Measurements from ENCODE around the gene MVP.
A peak's percentile ranks its signal among the peaks of the same experiment; 100 is the strongest.
"Not testable (repeated sequence)": the region's sequence is repeated elsewhere in the genome, so short reads cannot be mapped to it uniquely, and the experiment has no call there.

The MVP gene

GRCh38 chr16:29820271-29820701 lies at the start of gene MVP:
Gene MVP (plus strand): TSS chr16:29820462. CDS start chr16:29830550, 10,088 bp downstream.
- FAIRE-seq: no peak
- no peak for DNase-seq (ENCODE audit: insufficient read length, low spot score)

- FAIRE-seq; DNase-seq (ENCODE audit: insufficient read length, low spot score): not testable (repeated sequence)
Observed at GRCh38 chr16:29772330-29772729, 47.9 kb upstream of the MVP start.

DNA sequence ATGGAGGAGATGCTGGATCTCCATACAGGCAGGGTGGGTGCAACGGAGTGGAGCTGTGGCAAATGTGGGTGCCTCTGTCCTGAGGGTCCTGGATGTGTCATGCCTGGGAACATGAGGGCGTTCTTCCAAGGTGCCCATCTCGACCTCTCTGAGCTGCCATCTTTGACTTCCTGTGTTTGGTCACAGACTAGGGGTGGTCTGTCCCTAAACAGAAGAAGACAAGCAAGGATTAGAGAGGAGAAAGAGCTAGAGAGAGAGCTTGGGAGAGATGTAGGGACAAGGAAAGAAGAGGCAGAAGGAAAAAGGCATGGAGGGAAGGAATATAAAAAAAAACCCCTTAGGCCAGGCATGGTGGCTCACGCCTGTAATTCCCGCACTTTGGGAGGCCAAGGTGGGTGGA lies 45.5 kb upstream of the MVP start:
- FAIRE-seq: no peak
- no peak for DNase-seq (ENCODE audit: insufficient read length, low spot score)

DNA sequence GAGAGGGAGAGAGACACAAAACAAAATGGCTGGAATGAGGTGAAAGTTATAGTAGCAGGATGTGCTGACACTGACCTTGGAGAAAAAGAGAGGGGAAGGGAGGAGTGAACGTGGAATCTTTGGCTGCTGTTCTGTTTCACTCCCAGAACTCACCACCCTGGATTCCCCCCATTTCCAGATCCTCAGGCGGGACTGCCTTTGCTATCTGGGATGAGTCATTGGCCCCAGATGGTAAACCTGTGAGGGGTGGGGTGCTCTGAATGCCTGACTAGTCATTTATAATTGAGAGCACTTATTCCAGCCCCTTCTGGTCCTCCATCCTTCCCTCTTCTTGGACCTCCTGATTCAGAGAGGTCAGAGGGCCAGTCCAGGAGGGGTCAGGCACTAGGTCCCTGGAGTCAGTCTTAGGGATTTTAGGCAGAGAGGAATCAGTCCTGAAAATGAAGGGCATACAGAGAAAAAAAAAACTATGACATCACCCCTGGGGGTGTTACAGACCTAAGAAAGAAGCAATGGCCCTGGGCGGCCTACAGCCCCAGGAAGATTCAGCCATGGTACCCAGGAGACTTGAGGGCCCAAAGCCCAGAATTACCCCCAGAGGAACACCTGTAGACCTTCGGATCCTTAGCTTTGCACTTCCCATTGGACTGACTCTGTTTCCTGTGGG lies 44.4 kb upstream of the MVP start:
- FAIRE-seq (no peak), DNase-seq (ENCODE audit: insufficient read length, low spot score) (peak; percentile 69)

- DNase-seq (ENCODE audit: insufficient read length, low spot score): no peak
- FAIRE-seq: no peak
Observed at GRCh38 chr16:29777576-29778350, 42.5 kb upstream of the MVP start, which contains the start of gene ZG16. Gene ZG16 (plus strand): TSS chr16:29778256. CDS start chr16:29779267, 1,011 bp downstream.

DNA sequence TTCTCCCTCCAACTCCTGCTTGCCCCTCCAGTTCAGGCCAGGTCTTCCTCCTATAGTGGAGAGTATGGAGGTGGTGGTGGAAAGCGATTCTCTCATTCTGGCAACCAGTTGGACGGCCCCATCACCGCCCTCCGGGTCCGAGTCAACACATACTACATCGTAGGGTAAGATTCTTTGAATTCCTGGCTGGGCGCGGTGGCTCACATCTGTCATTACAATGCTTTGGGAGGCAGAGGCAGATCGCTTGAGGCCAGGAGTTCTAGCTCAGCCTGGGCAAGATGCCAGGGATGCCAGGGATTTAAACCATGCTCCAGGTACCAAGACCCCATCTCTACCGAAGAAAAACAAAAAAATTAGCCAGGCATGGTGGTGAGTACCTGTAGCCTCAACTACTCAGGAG lies 40.8 kb upstream of the MVP start:
- FAIRE-seq: no peak
- no peak for DNase-seq (ENCODE audit: insufficient read length, low spot score)

DNA sequence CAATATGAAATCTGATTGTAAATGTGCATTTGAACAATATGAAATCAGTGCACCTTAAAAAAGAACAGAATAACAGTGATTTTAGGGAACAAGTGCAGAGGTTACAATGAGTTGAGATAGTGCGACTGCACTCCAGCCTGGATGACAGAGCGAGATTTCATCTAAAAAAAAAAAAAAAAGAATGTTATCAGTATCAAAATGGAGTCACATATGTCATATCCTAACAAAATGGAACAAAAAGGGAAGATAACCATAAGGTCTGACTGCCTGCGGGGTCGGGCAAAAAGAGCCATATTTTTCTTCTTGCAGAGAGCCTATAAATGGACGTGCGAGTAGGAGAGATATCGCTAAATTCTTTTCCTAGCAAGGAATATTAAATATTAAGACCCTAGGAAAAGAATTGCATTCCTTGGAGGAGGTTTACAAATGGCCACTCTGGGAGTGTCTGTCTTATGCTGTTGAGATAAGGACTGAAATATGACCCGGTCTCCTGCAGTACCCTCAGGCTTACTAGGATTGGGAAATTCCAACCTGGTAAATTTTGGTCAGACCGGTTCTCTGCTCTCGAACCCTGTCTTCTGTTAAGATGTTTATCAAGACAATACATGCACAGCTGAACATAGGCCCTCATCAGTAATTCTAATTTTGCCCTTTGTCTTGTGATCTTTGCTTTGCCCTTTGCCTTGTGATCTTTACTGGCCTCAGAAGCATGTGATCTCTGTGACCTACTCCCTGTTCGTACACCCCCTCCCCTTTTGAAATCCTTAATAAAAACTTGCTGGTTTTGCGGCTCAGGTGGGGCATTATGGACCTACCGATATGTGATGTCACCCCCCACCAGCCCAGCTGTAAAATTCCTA lies 36.9 kb upstream of the MVP start:
- DNase-seq (ENCODE audit: insufficient read length, low spot score); FAIRE-seq: not testable (repeated sequence)

DNA sequence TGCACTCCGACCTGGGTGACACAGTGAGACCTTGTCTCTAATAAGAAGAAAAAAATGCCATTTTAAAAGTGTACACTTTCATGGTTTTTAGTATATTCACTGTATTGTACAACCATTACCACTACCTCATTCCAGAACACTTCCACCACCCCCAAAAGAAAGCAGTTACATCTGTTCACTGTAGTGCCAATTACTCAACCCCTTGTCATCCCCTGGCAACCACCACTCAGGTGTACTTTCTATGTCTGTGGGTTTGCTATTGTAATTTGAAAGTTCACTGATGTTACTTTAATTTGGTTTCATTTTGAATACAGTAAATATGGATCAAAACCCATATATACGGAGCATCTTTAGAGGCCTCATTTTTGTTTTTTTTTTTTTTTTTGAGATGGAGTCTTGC lies 36.1 kb upstream of the MVP start:
- FAIRE-seq (no peak), DNase-seq (ENCODE audit: insufficient read length, low spot score) (no peak)

- FAIRE-seq: no peak
Observed at GRCh38 chr16:29784901-29785500, 35.3 kb upstream of the MVP start.

GRCh38 chr16:29787155-29787554 lies 33.1 kb upstream of the MVP start:
- DNase-seq (ENCODE audit: insufficient read length, low spot score); FAIRE-seq: not testable (repeated sequence)

More at GRCh38 chr16:29784901-29785500, 35.3 kb upstream of the MVP start:
- no peak for DNase-seq (ENCODE audit: insufficient read length, low spot score)

GRCh38 chr16:29789775-29790182 lies 30.5 kb upstream of the MVP start:
- FAIRE-seq (no peak), DNase-seq (ENCODE audit: insufficient read length, low spot score) (no peak)

DNA sequence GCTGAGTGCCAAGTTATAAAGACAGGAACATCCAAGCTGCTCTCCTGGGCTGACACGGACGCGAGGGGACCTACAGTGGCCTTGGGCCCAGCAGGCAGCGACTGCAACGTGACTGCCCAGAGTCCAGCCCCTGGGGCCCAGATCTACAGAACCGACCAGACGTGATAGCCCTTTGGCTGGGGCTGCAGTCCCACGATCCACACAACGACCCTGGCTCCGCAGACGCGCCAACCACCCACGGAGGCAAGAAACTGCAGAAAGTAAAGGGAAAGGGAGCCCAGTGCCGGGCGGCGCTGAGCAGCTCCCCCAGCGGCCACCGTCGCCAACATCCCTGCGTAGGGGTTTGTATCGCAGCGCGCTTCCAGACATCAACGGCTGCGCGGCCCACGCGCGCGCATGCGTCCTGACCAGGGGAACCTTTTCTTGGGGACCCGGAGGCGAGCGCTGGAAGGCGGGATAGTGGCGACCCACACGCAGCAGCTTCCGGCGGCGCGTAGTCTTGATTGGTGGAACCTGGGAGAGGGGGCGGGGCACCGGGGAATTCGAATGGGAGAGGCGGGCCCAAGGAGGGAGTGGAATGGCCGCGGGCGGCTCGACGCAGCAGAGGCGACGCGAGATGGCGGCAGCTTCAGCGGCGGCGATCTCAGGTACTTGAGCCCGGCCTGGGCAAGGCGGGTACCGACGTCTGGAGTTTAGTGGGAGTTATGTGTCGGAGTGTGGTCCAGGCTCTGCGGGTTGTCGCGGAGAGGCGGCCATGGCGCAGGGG lies 29.9 kb upstream of the MVP start, which contains the start of gene KIF22:
Gene KIF22, plus strand, starts transcription at position 569 of the 766 bp plus-strand sequence. Its CDS starts 9 bp downstream, at position 578.
- no peak for FAIRE-seq
- DNase-seq (ENCODE audit: insufficient read length, low spot score): peak; percentile 98

GRCh38 chr16:29790949-29791844 lies 29.1 kb upstream of the MVP start:
- no peak for FAIRE-seq

GRCh38 chr16:29791845-29792807 lies 28.1 kb upstream of the MVP start:
- DNase-seq (ENCODE audit: insufficient read length, low spot score): no peak
- no peak for FAIRE-seq

More at GRCh38 chr16:29790949-29791844, 29.1 kb upstream of the MVP start:
- DNase-seq (ENCODE audit: insufficient read length, low spot score): no peak

GRCh38 chr16:29793153-29793552 lies 27.1 kb upstream of the MVP start:
- DNase-seq (ENCODE audit: insufficient read length, low spot score); FAIRE-seq: not testable (repeated sequence)

DNA sequence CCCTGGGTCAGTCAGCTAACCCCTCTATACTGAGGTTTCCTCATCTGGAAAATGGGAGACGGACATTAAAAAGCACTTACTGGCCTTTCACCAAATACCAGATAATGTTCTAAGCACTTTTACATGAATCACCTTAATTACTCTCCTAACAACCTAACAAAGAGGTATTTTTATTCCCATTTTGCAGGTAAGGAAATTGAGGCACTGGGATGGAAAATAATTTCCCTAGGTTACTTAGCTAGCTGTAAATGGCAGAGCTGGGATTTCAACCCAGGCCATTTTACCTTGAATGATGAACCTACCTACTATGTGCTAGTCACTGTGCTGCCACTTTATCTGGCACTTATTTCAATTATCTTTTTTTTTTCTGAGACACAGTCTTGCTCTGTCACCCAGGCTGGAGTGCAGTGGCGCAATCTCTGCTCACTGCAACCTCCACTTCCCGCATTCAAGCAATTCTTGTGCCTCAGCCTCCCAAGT lies 26.0 kb upstream of the MVP start:
- DNase-seq (ENCODE audit: insufficient read length, low spot score) (no peak), FAIRE-seq (no peak)

DNA sequence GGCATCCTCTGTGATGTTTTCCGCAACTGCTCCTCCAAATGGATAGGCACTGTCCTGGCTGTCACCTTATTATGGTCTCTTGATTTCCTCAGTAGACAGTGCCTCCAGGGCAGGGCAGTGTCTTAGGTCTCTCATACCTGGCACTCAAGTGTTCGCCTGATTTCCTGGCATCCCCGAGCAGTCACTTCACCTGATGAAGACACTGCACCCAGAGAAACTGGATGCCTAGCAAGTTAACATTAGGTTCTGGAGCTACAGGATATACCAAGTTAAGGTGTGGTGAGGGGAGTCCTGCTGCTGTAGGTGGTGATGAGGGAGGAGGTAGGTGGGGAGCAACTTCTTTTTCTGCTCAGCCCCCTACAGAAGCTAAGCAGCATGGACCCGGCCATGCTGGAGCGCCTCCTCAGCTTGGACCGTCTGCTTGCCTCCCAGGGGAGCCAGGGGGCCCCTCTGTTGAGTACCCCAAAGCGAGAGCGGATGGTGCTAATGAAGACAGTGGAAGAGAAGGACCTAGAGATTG lies 17.8 kb upstream of the MVP start:
- FAIRE-seq: no peak
- no peak for DNase-seq (ENCODE audit: insufficient read length, low spot score)
